Fibroblast of lung (primary cell): ENCODE results near the gene MAP3K7CL.

Experiments used
- CTCF ChIP-seq, 2 donors: IDR thresholded peaks in 1 of 2; conservative IDR thresholded peaks in 1 of 2; 1 replicate in 1 of 2; 2 replicates in 1 of 2; pipeline ENCODE4 v1.5.1; 2011 to 2012; ENCODE audit warnings: low read length in 2 of 2, control low read depth in 1 of 2, inconsistent platforms in 1 of 2, low read depth in 1 of 2, mild to moderate bottlenecking in 1 of 2
- EZH2 ChIP-seq: IDR thresholded peaks from 2 replicates; pipeline ENCODE4 v1.5.1; 2012; ENCODE audit warnings: low read length, control low read depth, mild to moderate bottlenecking; ENCODE audit errors: missing control alignments

GRCh38 chr21:29195981-29196669, 65.7 kb downstream of the MAP3K7CL start:
- peak; percentile 29 to 53 for TF ChIP-seq CTCF (conservative IDR thresholded peaks at IDR 0.05 in 1 of 2, IDR thresholded peaks at IDR 0.05 in 1 of 2; ENCODE audit: low read depth in 1 of 2, low read length in 2 of 2)
- TF ChIP-seq EZH2, result no peak
